OCI-LY1 (cell line): ENCODE measurements around the gene CACNA2D1.
"Not testable (repeated sequence)": the region's sequence is repeated elsewhere in the genome, so short reads cannot be mapped to it uniquely, and the experiment has no call there.

Source experiments
- EZH2 ChIP-seq: fragments of 200-600 bp; sonication (generic), shearing (Covaris generic); IDR thresholded peaks from 2 replicates; pipeline ENCODE4 v1.8.0; 2017; ENCODE audit warnings: borderline replicate concordance, mixed run types, mild to moderate bottlenecking, antibody characterized with exemption, low read length, moderate library complexity, mixed read lengths
- TF ChIP-seq, protein P1 (sequence below): fragments of 200-600 bp; sonication (generic), shearing (Covaris generic); IDR thresholded peaks from 2 replicates; pipeline ENCODE4 v1.5.1; 2017; ENCODE audit warnings: mild to moderate bottlenecking, antibody characterized with exemption, low read length, moderate library complexity, mixed read lengths

DNA sequence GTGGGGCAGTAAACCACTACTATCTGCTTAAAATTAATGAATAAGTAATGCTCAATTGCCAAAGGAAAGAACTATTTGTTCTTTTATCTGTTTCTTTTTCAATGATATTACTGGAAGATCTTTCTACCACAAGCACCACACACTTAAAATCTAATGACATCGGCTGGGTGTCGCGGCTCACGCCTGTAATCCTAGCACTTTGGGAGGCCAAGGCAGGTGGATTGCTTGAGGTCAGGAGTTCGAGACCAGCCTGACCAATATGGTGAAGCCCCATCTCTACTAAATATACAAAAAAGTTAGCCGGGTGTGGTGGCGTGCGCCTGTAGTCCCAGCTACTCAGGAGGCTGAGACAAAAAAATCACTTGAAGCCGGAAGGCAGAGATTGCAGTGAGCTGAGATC lies 10.8 kb downstream of the CACNA2D1 start:
- TF ChIP-seq, protein P1, sequence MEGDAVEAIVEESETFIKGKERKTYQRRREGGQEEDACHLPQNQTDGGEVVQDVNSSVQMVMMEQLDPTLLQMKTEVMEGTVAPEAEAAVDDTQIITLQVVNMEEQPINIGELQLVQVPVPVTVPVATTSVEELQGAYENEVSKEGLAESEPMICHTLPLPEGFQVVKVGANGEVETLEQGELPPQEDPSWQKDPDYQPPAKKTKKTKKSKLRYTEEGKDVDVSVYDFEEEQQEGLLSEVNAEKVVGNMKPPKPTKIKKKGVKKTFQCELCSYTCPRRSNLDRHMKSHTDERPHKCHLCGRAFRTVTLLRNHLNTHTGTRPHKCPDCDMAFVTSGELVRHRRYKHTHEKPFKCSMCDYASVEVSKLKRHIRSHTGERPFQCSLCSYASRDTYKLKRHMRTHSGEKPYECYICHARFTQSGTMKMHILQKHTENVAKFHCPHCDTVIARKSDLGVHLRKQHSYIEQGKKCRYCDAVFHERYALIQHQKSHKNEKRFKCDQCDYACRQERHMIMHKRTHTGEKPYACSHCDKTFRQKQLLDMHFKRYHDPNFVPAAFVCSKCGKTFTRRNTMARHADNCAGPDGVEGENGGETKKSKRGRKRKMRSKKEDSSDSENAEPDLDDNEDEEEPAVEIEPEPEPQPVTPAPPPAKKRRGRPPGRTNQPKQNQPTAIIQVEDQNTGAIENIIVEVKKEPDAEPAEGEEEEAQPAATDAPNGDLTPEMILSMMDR, result not testable (repeated sequence)
- not testable (repeated sequence) for TF ChIP-seq EZH2
